Glomerular endothelial cell (primary cell): ENCODE measurements around the gene SUGP2. TPM values are rescaled to one million over a fixed set of nuclear protein-coding genes. Genes with fewer than 3 reads are reported as not detected.

Source experiments
- DNase-seq: peaks from one replicate; pipeline ENCODE4 v3.0.0-alpha.2; 2011; ENCODE audit warnings: low read depth, low spot score; ENCODE audit errors: extremely low read depth
- total RNA-seq: library from RNA; depleted of rRNA; stranded (reverse); fragments of >200 nt; gene quantifications from 2 replicates; pipeline ENCODE4 v1.2.3, GENCODE V29; 2015

The SUGP2 gene
- total RNA-seq, 1 donor from 2014 or later: 38.9 TPM

DNA sequence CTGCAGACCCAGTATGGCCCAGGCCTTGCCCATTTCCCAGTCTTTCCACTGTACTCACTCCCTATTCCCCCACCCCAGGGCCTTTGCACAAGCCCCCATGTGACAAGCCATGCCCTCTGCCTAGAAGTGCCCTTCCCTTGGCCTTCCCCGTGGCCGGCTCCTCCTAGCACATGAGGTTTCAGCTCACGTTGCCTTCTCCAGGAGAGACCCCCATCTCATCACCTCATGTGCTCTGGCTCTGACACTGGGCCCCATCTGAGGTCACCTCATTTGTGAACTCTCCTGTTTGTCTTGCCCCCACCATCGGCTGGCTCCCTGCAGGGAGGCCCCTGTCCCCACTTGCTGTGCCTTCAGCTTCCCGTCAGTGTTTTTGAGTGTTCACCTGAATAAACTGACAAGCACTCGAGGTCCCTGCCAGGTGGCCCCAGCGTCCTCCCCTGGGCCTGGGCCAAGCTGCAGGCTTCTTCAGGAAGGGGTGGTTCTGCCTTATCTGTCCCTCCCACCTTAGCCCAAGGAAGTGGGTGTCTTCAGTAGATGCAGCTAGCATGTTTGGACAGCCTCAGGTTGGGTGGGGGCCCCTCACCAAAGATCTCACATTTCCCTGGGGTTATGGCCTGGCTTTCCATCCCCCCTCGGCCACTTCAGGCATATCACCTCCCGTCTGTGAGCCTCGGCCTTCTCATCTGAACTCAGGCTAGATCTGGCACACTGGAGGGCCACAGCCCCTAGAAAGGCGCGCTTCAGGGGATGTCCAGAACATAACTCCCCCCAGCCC, 26.7 kb upstream of the SUGP2 start:
- no peak for DNase-seq

DNA sequence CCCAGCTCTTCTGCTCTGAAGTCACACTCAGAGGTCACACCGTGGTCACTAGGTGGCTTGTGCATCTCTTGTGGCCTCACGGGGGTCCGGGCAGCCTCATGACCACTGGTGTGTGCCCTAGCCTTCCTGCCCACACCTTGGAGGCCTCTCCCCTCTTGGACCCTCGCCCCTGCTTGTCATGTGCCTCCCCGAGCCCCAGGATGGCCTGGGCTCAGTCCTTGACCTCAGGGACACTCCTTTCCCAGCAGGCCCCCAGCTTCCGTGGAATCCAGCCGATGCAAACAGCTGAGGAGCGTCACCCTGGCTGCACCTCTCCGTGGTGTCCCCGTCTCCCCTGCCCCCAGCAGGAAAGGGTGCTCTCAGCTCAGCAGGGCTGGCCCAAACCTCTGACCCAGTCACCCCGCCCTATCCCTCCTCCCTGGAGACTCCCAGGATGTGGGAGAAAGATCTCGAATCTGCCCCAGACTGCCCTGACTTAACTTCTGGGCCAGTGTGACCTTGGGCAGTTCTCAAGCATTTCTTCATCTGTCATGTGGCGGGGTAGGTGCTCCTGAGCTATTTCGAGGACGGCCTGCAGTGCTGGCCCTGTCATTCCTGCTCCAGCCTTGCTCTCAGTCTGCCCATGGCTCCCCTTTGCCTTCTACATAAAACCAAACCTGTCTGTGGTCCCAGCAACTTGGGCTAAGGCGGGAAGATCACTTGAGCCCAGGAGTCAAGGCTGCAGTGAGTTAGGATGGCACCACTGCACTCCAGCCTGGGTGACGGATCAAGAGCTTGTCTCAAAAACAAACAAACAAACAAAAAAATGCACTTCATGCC, 25.9 kb upstream of the SUGP2 start:
- DNase-seq: no peak

DNA sequence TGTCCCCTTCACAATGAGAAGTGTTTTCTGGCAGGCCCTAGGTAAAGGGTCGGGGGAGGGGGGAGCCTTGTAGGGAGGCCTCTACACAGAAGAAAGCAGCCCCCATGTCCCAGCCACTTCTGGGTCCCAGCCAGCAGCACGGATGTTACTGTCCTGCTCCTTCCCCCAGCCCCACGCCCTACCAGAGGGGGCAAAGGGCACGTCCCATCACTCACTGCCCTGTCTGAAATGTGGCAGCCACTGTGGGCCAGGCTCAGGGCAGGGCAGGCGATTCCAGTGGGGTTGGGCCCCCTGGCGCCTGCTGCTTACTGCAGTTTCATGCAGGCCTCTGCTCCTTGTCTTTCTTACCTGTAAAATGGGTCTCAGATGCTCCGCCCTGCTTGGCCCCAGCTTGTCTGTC, 24.4 kb upstream of the SUGP2 start:
- no peak for DNase-seq

DNA sequence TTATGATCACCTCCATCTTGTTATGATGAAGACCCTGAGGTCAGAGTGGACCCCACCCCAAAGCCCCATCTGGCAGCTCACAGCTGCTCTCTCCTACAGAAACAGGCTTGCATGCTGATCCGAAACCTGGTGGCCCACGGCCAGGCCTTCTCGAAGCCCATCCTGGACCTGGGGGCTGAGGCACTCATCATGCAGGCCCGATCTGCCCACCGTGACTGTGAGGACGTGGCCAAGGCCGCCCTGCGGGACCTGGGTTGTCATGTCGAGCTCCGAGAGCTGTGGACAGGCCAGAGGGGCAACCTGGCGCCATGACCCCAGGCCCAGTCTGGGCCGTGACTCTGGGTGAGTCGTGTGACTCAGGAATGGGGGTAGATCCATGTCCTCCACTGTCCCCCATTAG, 24.0 kb upstream of the SUGP2 start:
- DNase-seq: no peak

DNA sequence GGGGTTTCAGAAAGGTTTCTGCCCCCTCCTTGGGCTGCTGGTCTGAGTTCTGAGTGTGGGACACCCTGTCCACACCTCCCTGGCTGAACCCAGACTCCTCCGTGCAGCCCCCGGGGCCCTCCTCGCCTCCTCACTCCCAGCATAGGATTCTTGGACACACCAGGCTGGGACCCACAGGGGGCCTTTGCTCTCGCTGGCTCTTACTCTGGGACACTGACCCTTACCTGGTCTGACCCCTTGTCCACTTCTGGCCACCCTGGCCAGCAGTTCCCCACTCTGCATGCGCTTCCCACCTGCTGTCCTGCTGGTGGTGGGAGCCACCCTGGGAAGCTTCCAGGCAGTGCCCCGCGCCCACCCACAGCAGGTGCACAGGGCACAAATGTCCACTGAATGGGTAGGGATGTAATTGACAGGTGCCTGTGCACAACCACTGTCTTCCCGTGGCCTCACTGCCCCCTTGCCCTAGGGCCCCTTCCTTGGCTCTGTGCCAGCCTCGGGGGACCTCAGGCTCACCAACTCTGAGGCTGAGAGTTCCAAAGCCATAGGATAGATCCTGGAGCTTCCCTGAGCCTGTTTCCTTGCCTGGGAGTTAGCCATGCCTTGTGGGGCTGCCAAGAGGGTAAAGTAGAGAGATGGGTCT, 23.4 kb upstream of the SUGP2 start:
- DNase-seq: no peak

DNA sequence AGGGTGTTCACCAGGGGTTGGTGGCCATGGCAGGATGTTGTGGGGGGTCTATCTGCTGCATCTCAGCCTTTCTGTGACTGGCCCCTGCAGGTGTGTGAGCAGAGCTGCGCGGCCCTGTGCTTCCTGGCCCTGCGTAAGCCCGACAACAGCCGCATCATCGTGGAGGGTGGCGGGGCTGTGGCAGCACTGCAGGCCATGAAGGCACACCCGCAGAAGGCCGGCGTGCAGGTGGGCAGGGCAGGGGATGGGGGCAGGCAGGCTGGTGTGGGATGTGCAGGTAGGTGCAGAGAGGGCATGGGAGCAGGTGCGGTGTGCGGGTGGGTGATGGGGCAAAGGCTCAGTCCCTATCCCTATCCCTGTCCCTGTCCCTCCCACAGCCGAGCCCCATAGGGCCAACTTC, 22.4 kb upstream of the SUGP2 start:
- DNase-seq: no peak

DNA sequence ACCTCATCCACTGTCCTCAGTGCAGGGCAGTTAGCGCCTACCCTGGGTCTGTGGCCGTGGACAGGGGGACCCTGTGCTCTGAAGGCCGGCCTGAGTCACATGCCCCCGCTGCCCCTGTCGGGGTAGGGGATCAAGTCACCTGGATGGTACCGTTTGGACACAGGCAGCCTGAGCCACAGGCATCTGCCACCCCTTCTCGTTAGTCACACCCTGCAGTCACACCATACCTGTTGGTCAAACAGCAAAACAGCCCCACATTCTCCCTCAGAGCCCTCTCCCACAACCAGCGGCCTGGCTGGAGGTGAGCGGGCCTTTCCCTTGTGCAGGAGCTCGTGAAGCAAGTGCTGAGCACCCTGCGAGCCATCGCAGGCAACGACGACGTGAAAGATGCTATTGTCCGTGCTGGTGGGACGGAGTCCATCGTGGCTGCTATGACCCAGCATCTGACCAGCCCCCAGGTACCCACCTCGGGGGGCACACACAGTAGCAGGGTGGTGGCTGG, 21.7 kb upstream of the SUGP2 start:
- DNase-seq: no peak

DNA sequence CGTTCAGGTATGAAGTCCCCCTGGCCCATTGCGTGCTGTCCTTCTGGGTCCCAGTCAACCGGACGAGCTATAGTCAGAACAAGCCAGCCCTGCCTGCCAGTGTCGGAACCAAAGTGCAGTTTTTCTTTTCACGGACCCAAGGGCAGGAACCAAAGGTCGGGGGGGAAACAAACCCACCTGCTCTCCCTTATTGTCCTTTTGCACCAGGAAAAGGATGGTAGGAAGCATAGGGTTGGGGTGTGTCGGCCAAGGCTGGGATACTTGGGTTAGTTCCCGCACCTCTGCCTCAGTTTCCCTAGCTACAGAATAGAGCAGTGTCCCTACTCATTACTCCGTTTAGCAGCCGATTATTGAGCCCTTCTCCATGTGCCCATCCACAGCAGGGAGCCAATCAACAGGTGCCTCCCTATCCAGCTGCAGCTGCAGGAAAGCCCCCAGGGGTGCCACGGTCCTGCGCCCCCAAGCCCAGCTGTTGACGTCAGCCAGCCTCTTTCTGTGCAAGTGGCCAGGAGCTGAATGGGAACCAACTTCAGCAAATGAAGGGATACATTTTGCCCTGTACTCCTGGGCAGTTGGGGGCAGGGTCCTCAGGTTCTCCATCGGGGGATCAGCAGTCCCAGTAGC, 21.1 kb upstream of the SUGP2 start:
- DNase-seq: no peak

DNA sequence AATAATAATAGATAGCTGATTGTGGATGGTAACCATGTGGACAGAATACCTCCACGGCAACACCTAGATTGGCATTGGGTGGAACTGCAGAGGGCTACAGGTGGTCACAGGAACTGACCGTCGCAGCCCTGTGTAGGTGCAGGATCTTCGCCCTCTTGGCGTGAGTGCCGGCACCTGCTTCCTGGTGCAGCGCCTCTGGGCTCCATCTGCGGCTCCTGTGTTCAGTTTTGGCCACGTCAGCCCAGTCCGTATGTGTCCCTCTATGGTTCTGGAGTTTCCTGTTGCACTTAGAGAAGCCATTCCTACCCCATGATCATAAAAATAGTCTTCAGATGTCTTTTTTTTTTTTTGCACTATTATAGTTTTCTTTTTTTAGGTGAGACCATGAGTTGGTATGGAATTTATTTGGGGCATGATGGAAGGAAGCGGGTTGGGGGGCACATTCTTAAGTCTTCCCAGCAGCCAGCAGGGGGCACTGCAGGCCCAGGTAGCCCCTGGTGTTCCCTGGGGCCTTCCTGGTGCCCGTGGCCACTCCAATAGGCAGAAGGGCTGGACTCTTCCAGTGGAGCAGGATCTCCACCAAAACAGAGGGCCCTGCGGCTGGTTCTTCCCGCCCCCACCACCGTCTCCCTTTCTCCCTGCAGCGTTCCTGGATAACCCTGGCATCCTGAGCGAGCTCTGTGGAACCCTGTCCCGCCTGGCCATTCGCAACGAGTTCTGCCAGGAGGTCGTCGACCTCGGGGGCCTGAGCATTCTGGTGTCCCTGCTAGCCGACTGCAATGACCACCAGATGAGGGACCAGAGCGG, 20.4 kb upstream of the SUGP2 start:
- no peak for DNase-seq

DNA sequence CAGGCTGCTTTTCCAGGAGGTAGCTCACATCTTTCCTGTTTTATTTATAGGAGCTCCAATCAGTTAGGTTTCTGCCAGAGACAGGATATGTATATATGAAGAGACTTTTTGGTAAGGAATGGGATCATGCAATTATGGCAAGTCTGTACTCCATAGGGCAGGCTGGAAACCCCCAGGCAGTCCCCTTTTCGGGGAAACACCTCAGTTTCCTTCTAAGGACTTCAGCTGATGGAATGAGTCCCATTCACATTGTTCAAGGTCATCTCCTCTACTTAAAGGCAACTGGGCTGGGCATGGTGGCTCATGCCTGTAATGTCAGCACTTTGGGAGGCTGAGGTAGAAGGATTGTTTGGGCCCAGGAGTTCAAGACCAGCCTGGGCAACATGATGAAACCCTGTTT, 19.6 kb upstream of the SUGP2 start:
- DNase-seq: no peak

DNA sequence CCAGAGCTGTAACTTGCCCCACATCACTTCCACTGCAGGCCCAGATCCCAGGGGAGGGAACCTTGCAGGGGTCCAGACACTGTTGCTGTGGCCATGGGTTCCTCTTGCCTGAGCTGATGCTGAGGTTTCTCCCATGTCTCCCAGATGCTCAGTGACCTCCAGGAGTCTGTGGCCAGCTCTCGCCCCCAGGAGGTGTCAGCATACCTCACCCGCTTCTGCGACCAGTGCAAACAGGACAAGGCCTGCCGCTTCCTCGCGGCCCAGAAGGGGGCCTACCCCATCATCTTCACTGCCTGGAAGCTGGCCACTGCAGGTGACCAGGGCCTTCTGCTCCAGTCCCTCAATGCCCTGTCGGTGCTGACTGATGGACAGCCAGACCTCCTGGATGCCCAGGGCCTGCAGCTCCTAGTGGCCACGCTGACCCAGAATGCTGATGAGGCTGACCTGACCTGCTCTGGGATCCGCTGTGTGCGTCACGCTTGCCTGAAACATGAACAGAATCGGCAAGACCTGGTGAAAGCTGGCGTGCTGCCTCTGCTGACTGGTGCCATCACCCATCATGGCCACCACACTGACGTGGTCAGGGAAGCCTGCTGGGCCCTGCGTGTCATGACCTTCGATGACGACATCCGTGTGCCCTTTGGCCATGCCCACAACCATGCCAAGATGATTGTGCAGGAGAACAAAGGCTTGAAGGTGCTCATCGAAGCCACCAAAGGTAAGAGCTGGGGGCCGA, 18.3 kb upstream of the SUGP2 start:
- DNase-seq: no peak

DNA sequence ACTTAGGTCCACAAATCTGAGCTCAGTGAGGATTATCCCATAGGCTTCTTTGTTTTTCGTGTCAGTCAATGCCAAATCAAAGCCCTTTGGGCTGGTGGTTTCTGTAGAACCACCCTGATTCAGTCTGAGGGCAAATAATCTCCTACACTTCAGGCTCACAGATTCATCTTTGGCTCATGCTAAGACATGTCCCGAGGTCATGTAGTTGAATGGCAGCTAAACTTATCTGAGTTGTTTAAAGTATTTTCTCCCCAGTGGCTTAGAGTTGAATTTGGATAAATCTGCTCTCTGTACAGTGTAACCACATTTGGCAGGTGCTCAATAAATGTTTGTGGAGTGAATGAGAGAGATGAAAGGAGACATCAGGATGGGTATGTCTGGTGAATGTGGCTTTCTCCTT, 17.4 kb upstream of the SUGP2 start:
- no peak for DNase-seq

DNA sequence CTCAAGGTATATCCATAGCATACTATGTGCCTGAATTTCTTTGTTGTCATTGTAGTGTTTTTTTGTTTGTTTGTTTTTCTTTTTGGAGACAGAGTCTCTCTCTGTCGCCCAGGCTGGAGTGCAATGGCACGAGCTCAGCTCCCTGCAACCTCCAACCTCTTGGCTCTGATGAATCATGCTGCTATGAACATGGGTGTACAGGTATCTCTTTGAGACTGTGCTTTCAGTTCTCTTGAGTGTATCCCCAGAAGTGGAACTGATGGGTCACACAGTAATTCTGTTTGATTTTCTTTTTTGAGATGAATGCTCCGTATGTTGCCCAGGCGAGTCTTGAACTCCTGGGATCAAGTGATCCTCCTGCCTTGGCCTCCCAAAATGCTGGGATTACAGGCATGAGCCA, 16.8 kb upstream of the SUGP2 start:
- no peak for DNase-seq

DNA sequence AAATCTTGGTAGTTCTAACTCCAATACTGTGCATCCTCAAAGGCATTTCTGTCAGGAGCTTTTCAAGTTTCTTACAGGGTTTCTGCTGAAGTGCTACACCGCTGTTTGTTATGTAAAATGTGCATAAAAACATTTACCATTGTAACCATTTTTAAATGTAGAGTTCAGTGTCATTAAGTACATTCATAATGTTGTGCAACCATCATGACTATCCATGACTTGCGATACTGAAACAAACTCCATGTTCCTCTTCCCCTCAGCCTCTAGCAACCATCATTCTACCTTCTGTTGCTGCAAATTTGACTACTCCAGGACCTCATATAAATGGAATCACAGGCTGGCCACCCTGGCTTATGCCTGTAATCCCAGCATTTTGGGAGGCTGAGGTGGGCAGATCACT, 16.1 kb upstream of the SUGP2 start:
- DNase-seq: no peak

DNA sequence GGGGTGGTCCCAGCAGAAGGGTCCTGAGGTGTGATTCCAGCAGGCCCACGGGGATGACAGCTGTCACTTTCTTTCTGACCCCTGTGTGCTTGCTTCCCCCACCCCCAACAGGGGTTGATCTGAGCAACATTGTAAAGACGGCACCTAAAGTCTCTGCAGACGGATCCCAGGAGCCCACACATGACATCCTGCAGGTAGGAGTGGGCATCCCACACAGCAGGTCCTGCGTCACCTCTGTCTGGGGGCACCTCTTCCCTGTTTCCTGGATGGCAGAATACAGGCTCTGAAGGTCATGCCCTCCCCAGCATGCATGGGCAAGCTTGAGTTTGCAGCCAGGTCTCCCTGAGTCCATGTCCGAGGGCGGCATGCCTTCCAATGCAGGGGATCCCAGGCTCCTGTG, 10.6 kb upstream of the SUGP2 start:
- DNase-seq: no peak

DNA sequence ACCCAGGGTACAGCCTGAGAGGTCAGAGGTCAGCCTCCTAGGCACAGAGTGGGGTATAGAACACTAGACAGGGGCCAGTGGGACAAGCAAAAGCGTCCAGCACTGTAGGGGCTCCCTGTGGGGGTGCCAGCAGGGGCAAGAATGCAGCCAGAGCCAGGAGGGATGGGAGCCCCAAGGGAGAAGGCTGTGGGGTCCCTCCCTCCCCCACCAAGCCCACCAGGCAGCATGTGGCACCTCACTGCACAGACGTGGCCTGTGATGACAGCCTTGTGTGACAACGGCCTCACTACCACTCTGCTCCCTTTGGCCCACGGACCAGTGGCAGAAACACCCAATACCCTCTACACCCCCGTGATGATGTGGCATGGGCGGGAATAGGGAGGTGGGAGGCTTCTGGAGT, 10.2 kb upstream of the SUGP2 start:
- no peak for DNase-seq

DNA sequence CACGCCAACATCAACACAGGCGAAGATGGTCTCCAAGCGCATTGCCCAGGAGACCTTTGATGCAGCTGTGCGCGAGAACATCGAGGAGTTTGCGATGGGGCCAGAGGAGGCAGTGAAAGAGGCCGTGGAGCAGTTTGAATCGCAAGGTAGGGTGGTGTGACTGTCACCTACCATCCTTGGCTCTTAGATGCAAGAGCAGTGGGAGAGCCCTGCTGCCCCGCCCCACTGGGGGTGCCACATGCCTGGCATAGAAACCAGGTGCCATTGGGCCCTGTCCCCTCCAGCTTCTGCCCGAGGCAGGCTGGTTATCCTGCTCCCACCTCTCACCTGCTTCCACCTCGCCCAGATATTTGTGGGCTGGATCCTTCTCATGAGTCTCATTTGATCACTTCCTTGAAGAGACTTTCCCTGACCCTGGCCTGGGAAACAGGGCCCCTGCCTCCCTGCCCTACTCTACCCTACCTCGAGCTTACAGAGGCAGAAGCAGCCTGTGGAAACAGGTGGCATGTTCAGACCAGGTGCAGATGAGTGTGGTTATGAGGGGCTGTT, 9.5 kb upstream of the SUGP2 start:
- DNase-seq: no peak

DNA sequence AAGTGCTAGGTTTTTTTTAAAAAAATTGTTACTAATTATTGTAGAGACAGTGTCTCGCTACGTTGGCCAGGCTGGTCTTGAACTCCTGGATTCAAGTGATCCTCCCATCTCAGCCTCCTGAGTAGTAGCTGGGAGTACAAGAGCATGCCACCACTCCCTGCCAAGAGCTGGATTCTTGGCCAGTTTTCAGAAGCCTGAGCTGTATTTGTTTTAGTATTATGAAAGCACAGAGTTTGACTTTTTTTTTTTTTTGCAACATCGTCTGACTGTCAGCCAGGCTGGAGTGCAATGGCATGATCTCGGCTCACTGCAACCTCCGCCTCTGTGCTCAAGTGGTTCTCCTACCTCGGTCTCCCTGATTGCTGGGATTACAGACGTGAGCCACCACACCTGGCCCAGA, 7.1 kb upstream of the SUGP2 start:
- no peak for DNase-seq

DNA sequence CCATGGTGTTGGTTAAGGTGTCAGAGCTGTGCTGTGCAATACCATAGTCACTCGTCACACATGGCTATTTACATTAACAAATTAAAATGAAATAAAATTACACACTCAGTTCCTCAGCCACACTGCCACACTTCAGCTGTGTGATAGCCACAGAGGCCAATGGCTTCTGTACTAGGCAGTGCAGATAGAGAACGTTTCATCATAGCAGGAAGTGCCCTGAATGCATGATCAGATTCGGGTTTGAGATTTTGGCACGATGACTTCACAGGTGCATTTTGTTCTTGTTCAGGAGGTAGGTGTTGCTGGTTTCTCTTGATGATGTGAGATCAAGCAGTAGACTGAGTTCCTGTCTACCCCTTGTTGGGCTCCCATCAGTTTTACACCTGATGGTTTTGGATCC, 6.6 kb upstream of the SUGP2 start:
- DNase-seq: no peak
